Stimulated activated CD4-positive, alpha-beta T cell treated with anti-CD3 and anti-CD28 coated beads, Interleukin-15, amount 100 ng/mL, for 48 hours (primary cell): Measurements from ENCODE around the gene DOK7.
"Not testable (repeated sequence)": the region's sequence is repeated elsewhere in the genome, so short reads cannot be mapped to it uniquely, and the experiment has no call there.

Source experiments
- DNase-seq, 2 donors: peaks; one replicate each; pipeline ENCODE4 v3.0.0-alpha.2; 2020; ENCODE audit warnings: low read depth in 2 of 2

The DOK7 gene

GRCh38 chr4:3502941-3503936 lies 40.1 kb downstream of the DOK7 start:
- DNase-seq: no peak

GRCh38 chr4:3505231-3505630 lies 42.1 kb downstream of the DOK7 start:
- DNase-seq: no peak

- no peak for DNase-seq
Measured at GRCh38 chr4:3508542-3508941, 45.4 kb downstream of the DOK7 start.

- no peak for DNase-seq
Measured at GRCh38 chr4:3510481-3510880, 47.4 kb downstream of the DOK7 start.

- DNase-seq: no peak
Measured at GRCh38 chr4:3511187-3511586, 48.1 kb downstream of the DOK7 start.

GRCh38 chr4:3511601-3512000 lies 48.5 kb downstream of the DOK7 start:
- not testable (repeated sequence) for DNase-seq

- no peak for DNase-seq
Measured at GRCh38 chr4:3512279-3512678, 49.2 kb downstream of the DOK7 start.

- no peak for DNase-seq
Measured at GRCh38 chr4:3512719-3513118, 49.6 kb downstream of the DOK7 start.

- no peak for DNase-seq
Measured at GRCh38 chr4:3513807-3514206, 50.7 kb downstream of the DOK7 start.

GRCh38 chr4:3514221-3514780 lies 51.2 kb downstream of the DOK7 start:
- DNase-seq: no peak

- no peak for DNase-seq
Measured at GRCh38 chr4:3514806-3515501, 51.8 kb downstream of the DOK7 start.

- no peak for DNase-seq
Measured at GRCh38 chr4:3515646-3516045, 52.5 kb downstream of the DOK7 start.

GRCh38 chr4:3516061-3516835 lies 53.1 kb downstream of the DOK7 start:
- DNase-seq: no peak

- no peak for DNase-seq
Measured at GRCh38 chr4:3516836-3517730, 54.0 kb downstream of the DOK7 start.

GRCh38 chr4:3517731-3518510 lies 54.8 kb downstream of the DOK7 start:
- no peak for DNase-seq

GRCh38 chr4:3518511-3518880 lies 55.4 kb downstream of the DOK7 start:
- no peak for DNase-seq

- DNase-seq: no peak
Measured at GRCh38 chr4:3518941-3519340, 55.8 kb downstream of the DOK7 start.

GRCh38 chr4:3519468-3520264 lies 56.6 kb downstream of the DOK7 start:
- DNase-seq: no peak

- no peak for DNase-seq
Measured at GRCh38 chr4:3520276-3520675, 57.2 kb downstream of the DOK7 start.
